ENCODE data around the gene ALDH7A1.

DNA sequence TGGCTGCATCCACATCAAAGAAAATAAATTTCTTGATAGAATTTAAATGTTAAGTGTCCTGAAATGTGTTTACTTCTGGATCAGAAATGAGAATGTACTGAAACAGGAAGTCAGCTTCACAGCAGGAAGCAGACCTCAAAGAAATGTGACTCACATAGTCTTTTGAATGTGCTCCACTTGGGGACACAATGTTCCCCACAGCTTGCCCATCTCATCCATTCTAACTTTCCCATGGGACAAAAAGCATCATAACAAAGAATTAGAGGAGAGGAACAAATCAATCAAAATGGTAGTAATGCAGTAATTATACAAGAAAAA is 86.1 kb downstream of the ALDH7A1 start:
- TF ChIP-seq, protein P1, sequence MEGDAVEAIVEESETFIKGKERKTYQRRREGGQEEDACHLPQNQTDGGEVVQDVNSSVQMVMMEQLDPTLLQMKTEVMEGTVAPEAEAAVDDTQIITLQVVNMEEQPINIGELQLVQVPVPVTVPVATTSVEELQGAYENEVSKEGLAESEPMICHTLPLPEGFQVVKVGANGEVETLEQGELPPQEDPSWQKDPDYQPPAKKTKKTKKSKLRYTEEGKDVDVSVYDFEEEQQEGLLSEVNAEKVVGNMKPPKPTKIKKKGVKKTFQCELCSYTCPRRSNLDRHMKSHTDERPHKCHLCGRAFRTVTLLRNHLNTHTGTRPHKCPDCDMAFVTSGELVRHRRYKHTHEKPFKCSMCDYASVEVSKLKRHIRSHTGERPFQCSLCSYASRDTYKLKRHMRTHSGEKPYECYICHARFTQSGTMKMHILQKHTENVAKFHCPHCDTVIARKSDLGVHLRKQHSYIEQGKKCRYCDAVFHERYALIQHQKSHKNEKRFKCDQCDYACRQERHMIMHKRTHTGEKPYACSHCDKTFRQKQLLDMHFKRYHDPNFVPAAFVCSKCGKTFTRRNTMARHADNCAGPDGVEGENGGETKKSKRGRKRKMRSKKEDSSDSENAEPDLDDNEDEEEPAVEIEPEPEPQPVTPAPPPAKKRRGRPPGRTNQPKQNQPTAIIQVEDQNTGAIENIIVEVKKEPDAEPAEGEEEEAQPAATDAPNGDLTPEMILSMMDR (IDR thresholded peaks at IDR 0.05; ENCODE audit: low read length) = no peak
- no peak for TF ChIP-seq EZH2 (IDR thresholded peaks at IDR 0.05; ENCODE audit: borderline replicate concordance, low read length)

Measured in OCI-LY1 (cell line).